ENCODE data around the gene RFESD. TPM values are rescaled to one million over a fixed set of nuclear protein-coding genes. Genes with fewer than 3 reads are reported as not detected.
A peak's percentile ranks its signal among the peaks of the same experiment; 100 is the strongest.
"Not testable (repeated sequence)": the region's sequence is repeated elsewhere in the genome, so short reads cannot be mapped to it uniquely, and the experiment has no call there.

Gene RFESD
- total and polyA plus RNA-seq, 12 donors = 2.4 to 5.3 (median 3.9) TPM

- intact Hi-C loops (cut with DNase I) = no loop called here
- WGBS, 2 donors = 80 to 90% methylated on average over 4 of the region's 4 CpGs
- H3K27me3 ChIP-seq = peaks cover 0 to 1% (median 0%) of the 10 kb centered on the region in 7 donors
- ATAC-seq (peak in 6 of 8 donors; percentile 19 to 81 (median 46)), DNase-seq (no peak)
- no peak for TF ChIP-seq CTCF (IDR thresholded peaks at IDR 0.05)
- no peaks in the 10 kb centered on the region for H3K9me3 ChIP-seq
- H3K27ac ChIP-seq = peak overlapping the region in 1 of 10 donors; percentile 63
- H3K4me1 ChIP-seq = peaks cover 0 to 31% (median 0%) of the 10 kb centered on the region in 9 donors
- no peaks in the 10 kb centered on the region for H3K36me3 ChIP-seq
- no peak overlapping the region for H3K4me3 ChIP-seq
These were observed 14.4 kb upstream of the RFESD start for GRCh38 chr5:95631991-95632675.

GRCh38 chr5:95632942-95633341 lies 13.6 kb upstream of the RFESD start:
- WGBS, 2 donors = 92 to 98% methylated on average over 2 of the region's 2 CpGs
- ATAC-seq; H3K36me3 ChIP-seq; intact Hi-C loops (cut with DNase I); H3K27ac ChIP-seq; DNase-seq; H3K9me3 ChIP-seq; H3K27me3 ChIP-seq; H3K4me3 ChIP-seq: not testable (repeated sequence)
- peaks cover 0 to 31% (median 0%) of the 10 kb centered on the region in 9 donors for H3K4me1 ChIP-seq

GRCh38 chr5:95633671-95634070 lies 12.9 kb upstream of the RFESD start:
- Histone ChIP-seq H3K9me3 (no peaks in the 10 kb centered on the region), H3K27ac (no peak overlapping the region), H3K4me3 (no peak overlapping the region), H3K4me1 (peaks cover 0 to 27% (median 0%) of the 10 kb centered on the region in 9 donors), H3K36me3 (no peaks in the 10 kb centered on the region), H3K27me3 (peaks cover 0 to 11% (median 0%) of the 10 kb centered on the region in 7 donors)
- 95 to 96% methylated on average over 3 of the region's 3 CpGs for WGBS, 2 donors
- DNase-seq (no peak), ATAC-seq (no peak)
- intact Hi-C loops (cut with DNase I) = no loop called here
- no peak for TF ChIP-seq CTCF (IDR thresholded peaks at IDR 0.05)

- H3K4me3 ChIP-seq = no peak overlapping the region
- no peak overlapping the region for H3K27ac ChIP-seq
- H3K9me3 ChIP-seq = no peaks in the 10 kb centered on the region
- no peak for TF ChIP-seq CTCF (IDR thresholded peaks at IDR 0.05)
- ATAC-seq = no peak
- DNase-seq = no peak
- 91 to 93% methylated on average over 3 of the region's 3 CpGs for WGBS, 2 donors
- no peaks in the 10 kb centered on the region for H3K36me3 ChIP-seq
- peaks cover 0 to 11% (median 0%) of the 10 kb centered on the region in 7 donors for H3K27me3 ChIP-seq
- H3K4me1 ChIP-seq = peaks cover 0 to 23% (median 0%) of the 10 kb centered on the region in 9 donors
- intact Hi-C loops (cut with DNase I) = no loop called here
These were observed 12.5 kb upstream of the RFESD start for GRCh38 chr5:95634081-95634480.

GRCh38 chr5:95638632-95639031 lies 7.9 kb upstream of the RFESD start:
- no peak for ATAC-seq
- no peak overlapping the region for H3K4me3 ChIP-seq
- H3K36me3 ChIP-seq = no peaks in the 10 kb centered on the region
- 73 to 74% methylated on average over 3 of the region's 3 CpGs for WGBS, 2 donors
- H3K9me3 ChIP-seq = no peaks in the 10 kb centered on the region
- H3K4me1 ChIP-seq = no peaks in the 10 kb centered on the region
- no peak for TF ChIP-seq CTCF (IDR thresholded peaks at IDR 0.05)
- DNase-seq = no peak
- H3K27me3 ChIP-seq = peaks cover 0 to 11% (median 0%) of the 10 kb centered on the region in 7 donors
- H3K27ac ChIP-seq = no peak overlapping the region
- intact Hi-C loops (cut with DNase I) = no loop called here
